A549 (cell line): Measurements from ENCODE around the gene SLC16A7.

Experiments
- BHLHE40 ChIP-seq: IDR thresholded peaks from 2 replicates; pipeline ENCODE4 v1.6.1; 2012; ENCODE audit warnings: low read depth, low read length, inconsistent platforms
- CEBPB ChIP-seq, 2 experiments: fragments of >200 bp in 1 of 2; sonication (Bioruptor Twin) in 1 of 2; formaldehyde crosslinking in 1 of 2; IDR thresholded peaks; 2 replicates each; pipeline ENCODE4 v1.6.1; 2012 to 2016
- EP300 ChIP-seq, 2 experiments: fragments of >200 bp; sonication (Bioruptor Twin); formaldehyde crosslinking; IDR thresholded peaks; 2 replicates in 1 of 2; 3 replicates in 1 of 2; pipeline ENCODE4 v1.6.1; 2016 to 2017
- FOSL2 ChIP-seq, 2 experiments: fragments of 450-650 bp in 1 of 2; fragments of >200 bp in 1 of 2; sonication (Bioruptor Twin) in 1 of 2; formaldehyde crosslinking; IDR thresholded peaks; 2 replicates each; pipeline versions ENCODE4 v1.5.0 to v1.6.1; 2016 to 2020; ENCODE audit warnings: mild to moderate bottlenecking in 1 of 2, moderate library complexity in 1 of 2
- FOXS1 ChIP-seq: fragments of 250-450 bp; sonication (Bioruptor Pico); IDR thresholded peaks from 2 replicates; pipeline ENCODE4 v1.5.0; 2020; ENCODE audit warnings: mild to moderate bottlenecking, moderate library complexity
- GATA3 ChIP-seq: IDR thresholded peaks from 2 replicates; pipeline ENCODE4 v1.6.1; 2012; ENCODE audit warnings: borderline replicate concordance
- KDM1A ChIP-seq: fragments of 200-600 bp; sonication (generic); IDR thresholded peaks from 2 replicates; pipeline ENCODE4 v1.6.1; 2016; ENCODE audit warnings: low read depth, mild to moderate bottlenecking
- POLR2AphosphoS2 ChIP-seq: conservative IDR thresholded peaks from 2 replicates; pipeline ENCODE4 v1.6.1; 2012; ENCODE audit warnings: low read length, improper control_type of control experiment, inconsistent platforms
- RAD21 ChIP-seq, 2 experiments: fragments of >200 bp in 1 of 2; sonication (Bioruptor Twin) in 1 of 2; formaldehyde crosslinking in 1 of 2; IDR thresholded peaks in 1 of 2; conservative IDR thresholded peaks in 1 of 2; 2 replicates in 1 of 2; 3 replicates in 1 of 2; pipeline ENCODE4 v1.6.1; 2012 to 2018; ENCODE audit warnings: inconsistent platforms in 1 of 2
- RFX5 ChIP-seq: fragments of 450-650 bp; IDR thresholded peaks from 2 replicates; pipeline ENCODE4 v1.7.1; 2014; ENCODE audit warnings: antibody characterized with exemption, mild to moderate bottlenecking, moderate library complexity
- SMC3 ChIP-seq: fragments of >200 bp; sonication (Bioruptor Twin); formaldehyde crosslinking; IDR thresholded peaks from 3 replicates; pipeline ENCODE4 v1.6.1; 2018; ENCODE audit warnings: inconsistent platforms
- TF ChIP-seq, protein P1 (sequence below): fragments of >200 bp; sonication (Bioruptor Twin); formaldehyde crosslinking; IDR thresholded peaks from 3 replicates; pipeline ENCODE4 v1.5.1; 2016
- TF ChIP-seq, protein P2 (sequence below): IDR thresholded peaks from 2 replicates; pipeline ENCODE4 v1.6.1; 2012

DNA sequence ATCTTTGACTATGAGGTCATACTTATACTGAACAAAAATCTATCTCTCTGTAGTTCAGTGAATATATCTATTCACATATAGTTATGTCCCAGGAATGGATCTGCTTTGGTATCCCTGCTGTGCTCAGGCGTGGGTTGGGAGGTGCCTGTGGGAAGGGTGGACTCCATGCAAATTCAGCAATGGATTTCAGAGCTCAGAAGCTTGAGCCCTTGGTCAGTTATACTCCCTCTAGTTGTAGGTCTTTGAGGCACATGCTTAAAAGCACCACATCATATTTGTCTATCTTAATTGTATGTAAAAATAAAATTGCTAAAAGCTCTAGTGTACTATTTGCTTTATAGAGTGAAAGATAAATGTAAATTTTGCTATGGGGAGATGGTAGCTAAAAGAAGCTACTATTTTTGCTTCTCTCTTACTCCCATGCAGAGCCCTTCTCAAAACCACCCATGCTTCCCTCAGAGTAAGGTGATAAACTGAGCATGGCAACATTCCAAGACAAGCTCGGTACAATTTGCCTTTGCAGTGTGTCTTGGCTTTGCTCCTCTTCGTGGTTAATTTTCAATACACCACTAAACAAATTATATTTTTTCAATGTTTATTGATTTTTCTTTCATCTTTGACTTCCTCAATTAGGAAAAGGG is 54.9 kb downstream of the SLC16A7 start:
- TF ChIP-seq, protein P1, sequence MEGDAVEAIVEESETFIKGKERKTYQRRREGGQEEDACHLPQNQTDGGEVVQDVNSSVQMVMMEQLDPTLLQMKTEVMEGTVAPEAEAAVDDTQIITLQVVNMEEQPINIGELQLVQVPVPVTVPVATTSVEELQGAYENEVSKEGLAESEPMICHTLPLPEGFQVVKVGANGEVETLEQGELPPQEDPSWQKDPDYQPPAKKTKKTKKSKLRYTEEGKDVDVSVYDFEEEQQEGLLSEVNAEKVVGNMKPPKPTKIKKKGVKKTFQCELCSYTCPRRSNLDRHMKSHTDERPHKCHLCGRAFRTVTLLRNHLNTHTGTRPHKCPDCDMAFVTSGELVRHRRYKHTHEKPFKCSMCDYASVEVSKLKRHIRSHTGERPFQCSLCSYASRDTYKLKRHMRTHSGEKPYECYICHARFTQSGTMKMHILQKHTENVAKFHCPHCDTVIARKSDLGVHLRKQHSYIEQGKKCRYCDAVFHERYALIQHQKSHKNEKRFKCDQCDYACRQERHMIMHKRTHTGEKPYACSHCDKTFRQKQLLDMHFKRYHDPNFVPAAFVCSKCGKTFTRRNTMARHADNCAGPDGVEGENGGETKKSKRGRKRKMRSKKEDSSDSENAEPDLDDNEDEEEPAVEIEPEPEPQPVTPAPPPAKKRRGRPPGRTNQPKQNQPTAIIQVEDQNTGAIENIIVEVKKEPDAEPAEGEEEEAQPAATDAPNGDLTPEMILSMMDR: no peak
- no peak for TF ChIP-seq FOSL2 (IDR thresholded peaks at IDR 0.05)
- TF ChIP-seq FOSL2 (CRISPR knock-in tag; IDR thresholded peaks at IDR 0.05): no peak
- no peak for TF ChIP-seq RAD21 (conservative IDR thresholded peaks at IDR 0.05 in 1 of 2, IDR thresholded peaks at IDR 0.05 in 1 of 2)
- TF ChIP-seq EP300 (IDR thresholded peaks at IDR 0.05): no peak
- no peak for TF ChIP-seq SMC3
- TF ChIP-seq RFX5: no peak
- no peak for TF ChIP-seq KDM1A
- TF ChIP-seq BHLHE40: no peak
- TF ChIP-seq, protein P2, sequence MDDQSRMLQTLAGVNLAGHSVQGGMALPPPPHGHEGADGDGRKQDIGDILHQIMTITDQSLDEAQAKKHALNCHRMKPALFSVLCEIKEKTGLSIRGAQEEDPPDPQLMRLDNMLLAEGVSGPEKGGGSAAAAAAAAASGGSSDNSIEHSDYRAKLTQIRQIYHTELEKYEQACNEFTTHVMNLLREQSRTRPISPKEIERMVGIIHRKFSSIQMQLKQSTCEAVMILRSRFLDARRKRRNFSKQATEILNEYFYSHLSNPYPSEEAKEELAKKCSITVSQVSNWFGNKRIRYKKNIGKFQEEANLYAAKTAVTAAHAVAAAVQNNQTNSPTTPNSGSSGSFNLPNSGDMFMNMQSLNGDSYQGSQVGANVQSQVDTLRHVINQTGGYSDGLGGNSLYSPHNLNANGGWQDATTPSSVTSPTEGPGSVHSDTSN: no peak
- TF ChIP-seq POLR2AphosphoS2: no peak
- TF ChIP-seq GATA3: no peak
- TF ChIP-seq CEBPB (IDR thresholded peaks at IDR 0.05): no peak
- no peak for TF ChIP-seq FOXS1 (CRISPR knock-in tag)
